Gastroesophageal sphincter (tissue), 3 donors: Measurements from ENCODE around the gene ZNF541.

Experiments
- CTCF ChIP-seq, 4 experiments: fragments of 200-600 bp in 2 of 4; fragments of 450-650 bp in 2 of 4; sonication (generic) in 1 of 4; IDR thresholded peaks; one replicate each; pipeline ENCODE4 v1.5.1; 2017 to 2019; ENCODE audit warnings: antibody characterized with exemption in 4 of 4, mild to moderate bottlenecking in 2 of 4, moderate library complexity in 2 of 4
- EP300 ChIP-seq: sonication (generic); formaldehyde crosslinking; IDR thresholded peaks from one replicate; pipeline ENCODE4 v1.6.1; 2017; ENCODE audit warnings: antibody characterized with exemption, mild to moderate bottlenecking
- POLR2A ChIP-seq, 2 donors: fragments of 450-650 bp; IDR thresholded peaks; one replicate each; pipeline ENCODE4 v1.6.1; 2017; ENCODE audit warnings: antibody characterized with exemption in 2 of 2, mild to moderate bottlenecking in 2 of 2, moderate library complexity in 1 of 2
- POLR2AphosphoS5 ChIP-seq: sonication (generic); formaldehyde crosslinking; IDR thresholded peaks from one replicate; pipeline ENCODE4 v1.6.1; 2017; ENCODE audit warnings: antibody characterized with exemption

- TF ChIP-seq CTCF (IDR thresholded peaks at IDR 0.05) (no peak), POLR2A (IDR thresholded peaks at IDR 0.05) (no peak), EP300 (no peak), POLR2AphosphoS5 (no peak)
Measured at GRCh38 chr19:47541518-47541917, 31.4 kb downstream of the ZNF541 start.
